HUES64 (cell line): Measurements from ENCODE around the gene INPP4B.

ENCODE experiments used
- H3K27ac ChIP-seq: 2 replicates; pipeline ENCODE4 v1.7.0; 2013; ENCODE audit warnings: low read depth, low read length, inconsistent platforms
- H3K27me3 ChIP-seq: 2 replicates; pipeline ENCODE4 v1.6.1; 2013; ENCODE audit warnings: mild to moderate bottlenecking, low read length; ENCODE audit not compliant: insufficient read depth
- H3K36me3 ChIP-seq: 2 replicates; pipeline ENCODE4 v1.6.1; 2013; ENCODE audit warnings: mild to moderate bottlenecking, low read length; ENCODE audit not compliant: insufficient read depth
- H3K4me1 ChIP-seq: 2 replicates; pipeline ENCODE4 v1.6.1; 2013; ENCODE audit warnings: mild to moderate bottlenecking, low read length, moderate library complexity; ENCODE audit not compliant: insufficient read depth
- H3K4me3 ChIP-seq: 2 replicates; pipeline ENCODE4 v1.5.1; 2013; ENCODE audit warnings: mild to moderate bottlenecking, low read length, moderate library complexity
- H3K9ac ChIP-seq: 2 replicates; pipeline ENCODE4 v1.6.1; 2013; ENCODE audit warnings: mild to moderate bottlenecking, low read depth, low read length
- H3K9me3 ChIP-seq: 2 replicates; pipeline ENCODE4 v1.6.1; 2013; ENCODE audit warnings: low read depth, low read length; ENCODE audit not compliant: insufficient read depth
- WGBS: fragments of 150-250, 120-280 bp; methylation state at CpG from one replicate; pipeline ENCODE4 v1.1.7; 2013; ENCODE audit warnings: missing lambda C conversion rate; 5-methylcytosine and 5-hydroxymethylcytosine counted together

The INPP4B gene

DNA sequence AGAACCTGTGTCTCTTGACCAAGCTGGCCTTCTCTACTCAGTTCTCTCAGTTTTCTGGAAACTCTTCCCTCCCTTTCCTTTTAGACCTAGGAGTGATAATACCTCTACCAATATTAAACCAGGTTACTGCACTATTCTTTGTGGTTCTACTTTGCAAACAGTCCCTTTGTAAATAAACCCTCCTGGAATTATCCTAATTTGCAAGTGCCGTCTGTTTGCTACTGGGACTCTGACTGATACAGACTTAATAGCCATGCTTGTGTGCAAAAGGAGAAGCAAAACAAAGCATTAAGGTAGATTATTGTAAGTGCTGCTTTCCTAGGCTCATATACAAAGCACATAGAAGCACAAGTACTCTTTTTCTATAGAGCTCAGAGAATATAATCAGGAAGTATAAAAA lies 507.0 kb downstream of the INPP4B start:
- Histone ChIP-seq H3K27ac (no peak overlapping the region), H3K4me1 (no peaks in the 10 kb centered on the region), H3K9ac (no peak overlapping the region), H3K4me3 (no peak overlapping the region), H3K9me3 (peaks cover 10% of the 10 kb centered on the region; the same call in 1 of the 2 replicates), H3K36me3 (no peaks in the 10 kb centered on the region), H3K27me3 (no peaks in the 10 kb centered on the region)
- 71% methylated on average over 1 of the region's 1 CpG for WGBS

DNA sequence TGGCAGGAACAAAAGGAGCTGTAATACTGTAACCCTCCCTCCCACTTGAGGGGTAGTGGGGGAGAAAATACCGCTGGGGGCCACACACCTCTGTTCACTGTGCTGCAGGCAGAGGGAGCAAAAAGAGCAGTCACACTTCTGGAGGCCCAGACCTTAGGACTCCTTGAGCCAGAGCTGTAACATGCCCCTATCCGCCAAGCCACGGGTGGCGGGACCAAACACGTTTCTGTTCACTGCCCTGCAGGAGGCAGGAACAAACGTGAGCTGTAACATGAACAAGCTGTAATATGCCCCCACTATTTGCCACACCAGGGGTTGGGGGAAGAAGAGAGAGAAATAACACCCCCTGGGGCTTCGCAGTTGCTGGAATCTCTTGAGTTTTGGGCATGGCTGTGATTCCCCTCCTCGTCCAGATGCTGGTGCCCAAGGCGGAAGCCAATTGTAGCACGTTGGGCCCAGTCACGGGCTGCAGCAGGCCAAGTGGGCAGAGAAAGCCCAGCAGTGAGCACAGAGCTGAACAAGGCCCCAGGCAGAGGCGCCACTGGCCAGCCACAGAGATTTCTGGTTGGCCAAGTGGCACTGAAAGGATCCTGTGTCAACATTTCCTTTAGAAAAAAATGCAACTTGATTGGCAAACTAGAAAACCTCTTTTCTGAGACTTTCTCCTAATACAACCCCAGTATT lies 509.7 kb downstream of the INPP4B start:
- H3K27ac ChIP-seq: no peak overlapping the region
- H3K36me3 ChIP-seq: no peaks in the 10 kb centered on the region
- H3K9me3 ChIP-seq: peaks cover 6% of the 10 kb centered on the region; the same call in 1 of the 2 replicates
- no peak overlapping the region for H3K9ac ChIP-seq
- WGBS: 85% methylated on average over 12 of the region's 12 CpGs
- no peaks in the 10 kb centered on the region for H3K27me3 ChIP-seq
- no peak overlapping the region for H3K4me3 ChIP-seq
- H3K4me1 ChIP-seq: no peaks in the 10 kb centered on the region

DNA sequence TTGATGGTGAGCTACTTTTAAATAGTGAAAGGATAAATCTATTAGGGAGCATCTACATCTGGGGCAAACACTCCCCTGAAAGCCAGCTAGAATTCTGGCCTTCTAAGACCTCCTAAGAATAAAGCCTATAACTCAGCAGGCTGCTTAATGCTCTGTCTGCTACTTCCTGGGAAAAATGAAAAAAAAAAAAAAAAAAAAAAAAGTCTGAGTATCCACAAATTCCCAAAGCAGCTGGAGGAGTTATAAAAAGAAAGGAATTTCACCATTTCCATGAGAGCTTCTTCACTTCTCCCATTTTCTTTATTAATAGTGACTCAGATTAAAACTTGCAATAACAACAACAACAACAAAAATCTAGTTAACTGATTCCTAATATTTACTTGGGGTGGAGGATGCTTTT lies 511.2 kb downstream of the INPP4B start:
- Histone ChIP-seq H3K9ac (no peak overlapping the region), H3K4me1 (no peaks in the 10 kb centered on the region), H3K27ac (no peak overlapping the region), H3K4me3 (no peak overlapping the region), H3K9me3 (peaks cover 6% of the 10 kb centered on the region; the same call in 1 of the 2 replicates), H3K36me3 (no peaks in the 10 kb centered on the region), H3K27me3 (no peaks in the 10 kb centered on the region)

GRCh38 chr4:142331646-142332045 lies 514.5 kb downstream of the INPP4B start:
- Histone ChIP-seq H3K9ac (no peak overlapping the region), H3K27me3 (no peaks in the 10 kb centered on the region), H3K4me3 (no peak overlapping the region), H3K36me3 (no peaks in the 10 kb centered on the region), H3K9me3 (peaks cover 6% of the 10 kb centered on the region; the same call in 1 of the 2 replicates), H3K27ac (no peak overlapping the region), H3K4me1 (no peaks in the 10 kb centered on the region)
- 92% methylated on average over 1 of the region's 1 CpG for WGBS

- H3K4me3 ChIP-seq: no peak overlapping the region
- H3K27ac ChIP-seq: no peak overlapping the region
- H3K4me1 ChIP-seq: no peaks in the 10 kb centered on the region
- over 99% methylated on average over 4 of the region's 4 CpGs for WGBS
- H3K27me3 ChIP-seq: no peaks in the 10 kb centered on the region
- H3K9me3 ChIP-seq: peaks cover 6% of the 10 kb centered on the region; the same call in 1 of the 2 replicates
- H3K36me3 ChIP-seq: no peaks in the 10 kb centered on the region
- no peak overlapping the region for H3K9ac ChIP-seq
These were observed 515.0 kb downstream of the INPP4B start for GRCh38 chr4:142331132-142331531.

- WGBS: 97% methylated on average over 5 of the region's 5 CpGs
- Histone ChIP-seq H3K4me1 (no peaks in the 10 kb centered on the region), H3K4me3 (no peak overlapping the region), H3K27me3 (no peaks in the 10 kb centered on the region), H3K36me3 (no peaks in the 10 kb centered on the region), H3K27ac (no peak overlapping the region), H3K9ac (no peak overlapping the region), H3K9me3 (no peaks in the 10 kb centered on the region)
These were observed 515.8 kb downstream of the INPP4B start for GRCh38 chr4:142330311-142330710.

DNA sequence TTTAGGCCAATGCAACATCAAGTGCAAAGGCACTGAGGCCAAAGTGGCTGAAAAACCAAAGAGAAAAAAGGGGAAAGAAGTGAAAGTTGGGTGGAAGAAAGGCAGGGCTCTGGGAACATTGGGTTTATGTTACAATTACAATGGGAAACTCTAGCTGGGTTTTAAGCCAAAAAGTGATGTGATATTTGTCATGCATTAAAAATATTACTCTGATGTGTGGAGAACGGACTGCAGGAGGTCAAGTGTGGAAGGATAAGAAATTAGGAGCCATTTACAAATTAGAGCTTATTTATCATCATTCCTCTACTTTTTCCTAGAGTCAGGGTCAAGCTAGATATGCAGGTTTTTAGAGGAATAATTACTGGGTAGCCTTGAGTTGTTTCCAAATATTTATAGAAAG lies 516.8 kb downstream of the INPP4B start:
- 80% methylated on average over 1 of the region's 1 CpG for WGBS
- no peak overlapping the region for H3K9ac ChIP-seq

DNA sequence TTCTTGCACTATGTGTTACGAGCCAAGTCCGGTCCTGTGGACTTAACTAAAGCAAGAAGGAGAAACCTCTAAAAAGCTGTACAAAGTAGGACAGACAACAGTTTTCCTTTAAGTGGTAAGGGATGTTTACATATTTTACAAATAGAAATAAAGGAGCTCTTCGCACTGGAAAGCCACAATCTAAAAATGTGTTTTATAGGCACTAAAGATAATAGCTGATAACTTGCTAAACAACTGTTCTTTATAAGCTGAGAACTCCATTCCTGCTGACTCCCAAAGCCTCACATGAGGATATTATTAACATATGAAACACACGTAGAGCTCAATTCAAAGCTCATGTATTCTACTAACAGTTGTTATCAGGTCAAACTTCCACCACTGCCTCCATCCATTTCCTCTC lies 519.9 kb downstream of the INPP4B start:
- Histone ChIP-seq H3K9me3 (no peaks in the 10 kb centered on the region), H3K27me3 (no peaks in the 10 kb centered on the region), H3K4me3 (no peak overlapping the region), H3K4me1 (no peaks in the 10 kb centered on the region), H3K36me3 (no peaks in the 10 kb centered on the region), H3K9ac (no peak overlapping the region), H3K27ac (no peak overlapping the region)
- 93% methylated on average over 3 of the region's 4 CpGs for WGBS

More for the DNA sequence above, 516.8 kb downstream of the INPP4B start:
- H3K4me1 ChIP-seq: no peaks in the 10 kb centered on the region
- H3K36me3 ChIP-seq: no peaks in the 10 kb centered on the region
- no peak overlapping the region for H3K27ac ChIP-seq
- H3K4me3 ChIP-seq: no peak overlapping the region
- no peaks in the 10 kb centered on the region for H3K27me3 ChIP-seq
- no peaks in the 10 kb centered on the region for H3K9me3 ChIP-seq

DNA sequence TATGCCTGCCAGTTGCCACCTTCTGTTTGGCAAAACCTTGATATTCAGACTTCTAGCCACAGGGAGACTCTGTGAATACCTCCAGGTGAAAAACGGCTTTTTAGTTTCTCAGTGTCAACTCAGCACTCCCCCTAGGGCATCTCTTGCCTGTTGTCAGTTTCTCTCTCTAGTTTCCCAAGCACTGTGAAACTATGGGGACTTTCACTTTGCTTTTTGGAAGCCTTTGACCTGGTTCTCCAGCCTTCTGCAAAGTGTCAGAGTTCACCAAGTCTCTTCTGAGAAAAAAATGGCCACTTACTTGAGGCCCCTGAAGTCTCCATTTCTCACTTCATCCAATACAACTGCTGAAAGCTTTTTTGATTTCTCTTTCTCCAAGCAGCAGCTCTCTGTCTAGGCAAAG lies 521.5 kb downstream of the INPP4B start:
- Histone ChIP-seq H3K27me3 (no peaks in the 10 kb centered on the region), H3K36me3 (no peaks in the 10 kb centered on the region), H3K9me3 (no peaks in the 10 kb centered on the region), H3K4me1 (no peaks in the 10 kb centered on the region), H3K27ac (no peak overlapping the region), H3K4me3 (no peak overlapping the region), H3K9ac (no peak overlapping the region)
- 71% methylated on average over 1 of the region's 1 CpG for WGBS

DNA sequence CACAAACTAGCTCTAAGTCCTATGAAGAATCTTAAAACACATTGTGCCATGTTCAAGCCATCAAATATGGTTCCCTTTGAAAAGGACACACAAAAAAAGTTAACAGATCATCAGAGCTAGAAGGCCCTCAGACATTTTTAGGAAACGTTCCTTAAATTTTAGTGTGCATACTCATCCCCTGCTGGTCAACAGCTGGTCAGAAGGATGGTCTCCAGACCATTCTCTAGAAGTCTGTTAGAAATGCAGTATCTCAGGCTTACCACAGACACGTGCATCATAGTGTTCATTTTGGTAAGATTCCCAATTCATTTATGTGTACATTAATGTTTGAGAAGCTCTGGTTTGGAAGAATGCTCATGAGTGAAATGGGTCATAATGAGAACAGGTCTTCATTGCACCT lies 523.1 kb downstream of the INPP4B start:
- Histone ChIP-seq H3K36me3 (no peaks in the 10 kb centered on the region), H3K9ac (no peak overlapping the region), H3K9me3 (no peaks in the 10 kb centered on the region), H3K4me3 (no peak overlapping the region), H3K27ac (no peak overlapping the region), H3K4me1 (no peaks in the 10 kb centered on the region), H3K27me3 (no peaks in the 10 kb centered on the region)
- WGBS: over 99% methylated on average over 2 of the region's 2 CpGs

- 93% methylated on average over 1 of the region's 1 CpG for WGBS
- no peak overlapping the region for H3K4me3 ChIP-seq
These were observed 527.8 kb downstream of the INPP4B start for GRCh38 chr4:142318280-142318679.

GRCh38 chr4:142316913-142317312 lies 529.2 kb downstream of the INPP4B start:
- Histone ChIP-seq H3K27ac (no peak overlapping the region), H3K9me3 (no peaks in the 10 kb centered on the region), H3K27me3 (no peaks in the 10 kb centered on the region), H3K9ac (no peak overlapping the region), H3K4me1 (no peaks in the 10 kb centered on the region), H3K36me3 (no peaks in the 10 kb centered on the region), H3K4me3 (no peak overlapping the region)
- 94% methylated on average over 2 of the region's 2 CpGs for WGBS

More at GRCh38 chr4:142318280-142318679, 527.8 kb downstream of the INPP4B start:
- Histone ChIP-seq H3K9ac (no peak overlapping the region), H3K9me3 (no peaks in the 10 kb centered on the region), H3K27me3 (no peaks in the 10 kb centered on the region), H3K36me3 (no peaks in the 10 kb centered on the region), H3K4me1 (no peaks in the 10 kb centered on the region), H3K27ac (no peak overlapping the region)
